Tongue (tissue), 2 donors: ENCODE data around the gene C2CD3. TPM values are rescaled to one million over a fixed set of nuclear protein-coding genes. Genes with fewer than 3 reads are reported as not detected.

Source experiments
- DNase-seq: peaks from one replicate; pipeline ENCODE4 v3.0.0-alpha.2; 2015
- total RNA-seq: library from RNA; depleted of rRNA; stranded (reverse); fragments of >200 nt; gene quantifications from one replicate; pipeline ENCODE4 v1.2.3, GENCODE V29; 2014

Gene C2CD3
- total RNA-seq, 1 donor from 2014 or later: 22.9 TPM

DNA sequence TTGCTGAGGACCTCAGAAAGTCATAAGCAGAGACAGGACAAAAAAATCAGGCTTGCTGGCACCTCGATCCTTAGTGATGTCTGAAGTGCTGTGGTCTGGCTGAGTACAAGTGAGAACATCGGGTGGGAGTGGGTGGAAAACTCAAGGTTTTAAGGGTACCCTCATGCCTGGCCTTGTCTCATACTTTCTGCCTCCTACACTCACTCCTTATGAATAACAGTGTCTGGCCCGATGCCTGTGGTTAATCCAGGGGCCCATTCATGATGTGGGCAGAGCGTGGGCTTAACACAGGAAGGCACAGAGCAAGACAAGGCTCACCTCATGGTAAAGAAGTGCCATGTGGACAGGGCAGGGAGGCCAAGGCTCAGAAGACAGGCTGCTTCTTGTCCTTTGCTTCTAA lies 150.9 kb downstream of the C2CD3 start:
- DNase-seq: no peak

GRCh38 chr11:74019104-74019738 lies 151.6 kb downstream of the C2CD3 start:
- DNase-seq: no peak

DNA sequence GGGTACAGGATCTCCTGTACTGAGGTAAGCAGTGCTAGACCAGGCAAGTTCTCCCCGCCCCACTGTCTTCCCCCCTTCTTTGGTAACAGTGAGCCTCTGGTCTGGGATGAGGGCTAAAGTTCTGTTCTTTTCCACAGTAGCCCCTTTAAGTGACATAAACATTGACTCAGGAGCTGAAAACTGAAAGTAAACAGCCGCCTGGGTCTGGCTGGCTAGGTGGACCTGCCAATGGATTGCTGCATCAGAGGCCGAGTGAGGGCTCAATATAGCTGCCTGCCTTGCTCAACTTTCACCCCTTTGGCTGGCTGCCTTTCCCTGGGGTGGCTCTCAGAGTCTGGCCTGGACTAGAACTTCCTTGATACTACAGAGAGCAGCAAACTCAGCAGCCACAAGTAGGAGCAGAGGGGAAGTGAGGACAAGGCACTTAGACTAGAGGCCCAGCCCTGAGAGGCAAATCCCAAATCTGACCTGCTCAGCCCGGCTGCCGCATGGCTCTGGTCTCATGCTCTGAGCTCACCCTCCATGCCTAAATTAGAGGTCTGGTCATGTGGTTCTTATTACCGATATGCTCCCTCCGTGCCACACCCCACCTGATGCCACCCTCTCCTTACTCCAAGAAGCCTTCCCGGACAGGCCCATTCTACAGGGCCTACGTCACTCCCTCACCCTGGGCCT lies 152.3 kb downstream of the C2CD3 start:
- peak; percentile 45 for DNase-seq

GRCh38 chr11:74017631-74018030 lies 153.2 kb downstream of the C2CD3 start:
- DNase-seq: no peak

DNA sequence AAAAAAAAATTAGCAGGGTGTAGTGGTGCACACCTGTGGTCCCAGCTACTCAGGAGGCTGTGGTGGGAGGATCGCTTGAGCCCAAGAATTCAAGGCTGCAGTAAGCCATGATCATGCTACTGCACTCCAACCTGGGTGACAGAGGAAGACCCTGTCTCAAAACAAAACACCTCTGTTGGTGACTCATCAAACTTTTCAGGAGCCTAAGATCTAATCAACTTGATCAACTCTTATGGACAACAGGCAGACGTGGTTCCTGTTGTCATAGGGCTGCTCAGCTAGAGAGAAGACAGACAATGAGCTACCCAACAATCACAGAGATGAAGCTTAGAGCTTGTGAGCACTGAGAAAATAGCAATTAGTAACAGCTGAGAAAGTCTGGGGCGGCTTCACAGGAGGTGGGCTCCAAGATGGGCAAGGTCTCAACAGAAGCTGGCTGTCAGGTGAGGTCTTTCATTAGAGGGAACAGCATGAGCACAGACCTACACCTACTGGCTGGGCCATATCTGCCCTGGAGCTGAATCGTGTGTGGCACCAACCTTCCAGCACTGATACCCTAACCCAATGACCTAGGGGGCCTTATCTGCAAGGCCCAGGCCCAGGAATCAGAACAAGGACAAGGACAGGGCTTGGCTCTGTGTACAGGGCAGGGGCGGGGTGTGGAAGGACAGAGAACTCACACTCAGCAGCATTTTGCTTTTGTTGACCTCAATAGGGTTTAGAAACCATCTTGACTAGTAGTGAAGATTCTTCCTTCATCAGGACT lies 154.7 kb downstream of the C2CD3 start:
- DNase-seq: no peak

- DNase-seq: no peak
Observed at GRCh38 chr11:74014880-74015279, 155.9 kb downstream of the C2CD3 start.

DNA sequence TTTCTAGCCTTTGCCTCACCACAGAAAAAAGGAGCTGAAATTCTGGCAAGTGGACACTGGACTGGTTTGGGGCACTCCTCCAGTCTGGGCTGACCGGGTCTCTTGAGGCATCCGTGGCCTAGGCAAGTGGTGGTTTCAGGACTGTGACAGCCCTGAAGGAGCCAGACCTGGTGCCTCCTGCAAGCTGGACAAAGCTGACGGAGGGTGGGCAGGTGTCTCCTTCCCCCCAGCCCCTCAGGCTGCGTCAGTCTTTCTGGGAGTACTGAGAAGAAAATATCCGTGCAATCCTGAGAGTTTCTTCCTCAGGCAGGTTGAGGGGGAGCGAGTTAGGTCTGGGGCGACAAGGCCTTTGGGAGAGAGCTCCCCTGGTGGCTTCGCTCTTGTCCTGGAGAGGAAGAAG lies 157.7 kb downstream of the C2CD3 start:
- no peak for DNase-seq

DNA sequence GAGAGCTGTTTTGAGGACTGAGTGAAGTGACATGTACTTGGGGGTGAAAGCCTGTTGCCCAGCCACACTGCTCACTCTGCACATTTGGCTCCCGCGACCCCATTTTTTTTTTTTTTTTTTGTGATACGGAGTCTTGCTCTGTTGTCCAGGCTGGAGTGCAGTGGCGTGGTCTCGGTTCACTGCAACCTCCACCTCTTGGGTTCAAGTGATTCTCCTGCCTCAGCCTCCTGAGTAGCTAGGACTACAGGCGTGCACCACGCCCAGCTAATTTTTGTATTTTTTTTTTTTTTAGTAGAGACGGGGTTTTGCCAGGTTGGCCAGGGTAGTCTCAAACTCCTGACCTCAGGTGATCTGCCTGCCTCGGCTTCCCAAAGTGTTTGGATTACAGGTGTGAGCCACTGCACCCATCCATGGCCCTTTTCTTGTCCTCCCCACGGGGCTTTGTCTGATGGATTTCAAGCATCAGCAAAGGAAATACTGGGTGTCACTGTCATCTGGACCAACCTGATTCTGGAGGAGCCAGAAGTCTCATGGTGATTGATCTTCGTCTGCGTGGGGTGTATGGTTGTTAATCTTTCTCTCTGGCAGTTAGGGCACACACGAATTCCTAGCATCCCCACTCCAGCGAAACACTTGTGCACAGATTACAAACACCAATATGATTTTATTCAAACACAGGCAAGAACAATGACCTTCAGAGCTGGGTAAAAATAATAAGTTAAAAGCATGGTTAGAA lies 158.6 kb downstream of the C2CD3 start:
- no peak for DNase-seq

DNA sequence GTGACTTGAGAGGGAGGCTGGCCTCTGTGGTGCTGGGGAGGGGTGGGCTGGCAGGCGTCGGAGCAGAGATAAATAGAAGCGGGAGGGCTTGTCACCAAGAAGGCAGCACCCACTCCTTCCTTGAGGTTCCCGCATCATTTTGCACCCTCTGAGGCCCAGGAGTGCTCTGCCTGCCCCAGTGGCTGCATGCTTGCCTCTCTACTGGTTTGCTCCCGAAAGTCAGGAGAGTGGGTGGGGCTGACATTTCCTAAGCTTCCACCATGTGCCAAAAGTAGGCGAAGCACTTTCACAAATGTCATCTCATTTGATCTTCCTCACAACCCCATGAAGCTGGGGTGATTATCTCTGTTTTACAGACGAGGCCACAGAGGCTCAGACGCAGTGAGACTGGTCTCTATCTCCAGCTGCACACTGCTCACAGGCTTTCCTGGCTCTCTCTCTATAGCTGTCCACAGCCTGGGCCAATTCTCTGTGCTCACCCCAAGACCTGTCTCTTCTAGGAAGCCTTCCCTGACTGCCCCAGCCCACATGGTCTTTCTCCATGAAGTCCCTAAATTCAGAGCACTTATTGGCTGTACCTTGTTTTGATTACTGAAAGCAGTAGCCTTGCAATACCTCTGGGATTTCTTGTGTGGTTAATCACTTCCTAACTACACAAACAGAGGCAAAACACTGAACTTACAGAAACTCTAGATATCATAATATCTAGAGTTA lies 159.3 kb downstream of the C2CD3 start:
- no peak for DNase-seq

GRCh38 chr11:74010306-74011300 lies 160.2 kb downstream of the C2CD3 start:
- no peak for DNase-seq

- DNase-seq: no peak
Observed at GRCh38 chr11:74009675-74010305, 161.0 kb downstream of the C2CD3 start.

DNA sequence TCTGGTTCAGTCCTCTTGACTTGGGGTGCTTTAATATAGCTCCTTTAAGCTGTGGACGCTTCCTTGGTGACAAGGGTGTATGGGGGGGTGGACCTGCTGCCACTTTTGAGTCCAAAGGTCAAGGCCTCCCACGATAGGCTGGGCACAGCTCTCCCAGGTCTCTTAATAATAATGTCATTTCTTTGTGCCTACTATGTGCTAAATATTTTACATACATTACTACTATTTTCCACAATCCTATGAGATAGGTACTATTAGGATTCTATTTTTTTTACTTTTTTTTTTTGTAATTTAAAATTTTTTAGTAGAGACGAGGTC lies 161.6 kb downstream of the C2CD3 start:
- DNase-seq: no peak

GRCh38 chr11:74008373-74009229 lies 162.2 kb downstream of the C2CD3 start, which contains the start of gene UCP3:
Gene UCP3 (minus strand): TSS chr11:74009085. CDS start chr11:74007042, 2,043 bp downstream.
- no peak for DNase-seq

GRCh38 chr11:74007691-74008372 lies 163.0 kb downstream of the C2CD3 start:
- DNase-seq: peak; percentile 19

GRCh38 chr11:74006743-74007304 lies 164.0 kb downstream of the C2CD3 start:
- DNase-seq: no peak

- DNase-seq: no peak
Observed at GRCh38 chr11:74005721-74006517, 164.9 kb downstream of the C2CD3 start.
